Loucy (cell line): Measurements from ENCODE around the gene ARL4D.

Experiments
- H2AFZ ChIP-seq: fragments of 200-600 bp; sonication (generic); 2 replicates; pipeline ENCODE4 v1.6.0; 2016; ENCODE audit warnings: antibody characterized with exemption, mild to moderate bottlenecking, low read length, moderate library complexity
- H3F3A ChIP-seq: fragments of 200-600 bp; 2 replicates; pipeline ENCODE4 v1.6.0; 2016; ENCODE audit warnings: antibody characterized with exemption, low read depth, mild to moderate bottlenecking
- H3K27me3 ChIP-seq: fragments of 200-600 bp; sonication (generic); 2 replicates; pipeline ENCODE4 v1.6.1; 2014; ENCODE audit warnings: low read length, mild to moderate bottlenecking; ENCODE audit not compliant: insufficient read depth, poor library complexity, severe bottlenecking
- H3K36me3 ChIP-seq: fragments of 200-600 bp; sonication (generic); 2 replicates; pipeline ENCODE4 v1.6.1; 2016; ENCODE audit warnings: low read length; ENCODE audit not compliant: insufficient read depth
- H3K4me1 ChIP-seq: fragments of 200-600 bp; sonication (generic); 2 replicates; pipeline ENCODE4 v1.5.1; 2014; ENCODE audit warnings: low read length, mild to moderate bottlenecking; ENCODE audit not compliant: insufficient read depth, poor library complexity, severe bottlenecking
- H3K4me2 ChIP-seq: fragments of 200-600 bp; sonication (generic); 2 replicates; pipeline ENCODE4 v1.6.0; 2014; ENCODE audit warnings: antibody characterized with exemption, low read length, low read depth, mild to moderate bottlenecking; ENCODE audit not compliant: poor library complexity, severe bottlenecking
- H3K4me3 ChIP-seq: fragments of 200-600 bp; sonication (generic); 2 replicates; pipeline ENCODE4 v1.5.1; 2014; ENCODE audit warnings: low read length, mild to moderate bottlenecking, mixed read lengths; ENCODE audit not compliant: poor library complexity, severe bottlenecking
- H3K79me2 ChIP-seq: fragments of 200-600 bp; sonication (generic); 2 replicates; pipeline ENCODE4 v1.6.1; 2014; ENCODE audit warnings: low read length; ENCODE audit not compliant: insufficient read depth
- H3K9ac ChIP-seq: fragments of 200-600 bp; sonication (generic); 2 replicates; pipeline ENCODE4 v1.6.0; 2014; ENCODE audit warnings: mild to moderate bottlenecking, low read depth, low read length, moderate library complexity; ENCODE audit not compliant: poor library complexity, severe bottlenecking
- H3K9me2 ChIP-seq: fragments of 200-600 bp; sonication (generic); replicated peaks from 2 replicates; pipeline ENCODE4 v1.6.1; 2016; ENCODE audit warnings: low read depth, low read length, mixed read lengths
- H3K9me3 ChIP-seq: fragments of 200-600 bp; sonication (generic); 2 replicates; pipeline ENCODE4 v1.6.1; 2014; ENCODE audit warnings: mild to moderate bottlenecking, antibody characterized with exemption, low read length, low read depth; ENCODE audit not compliant: insufficient read depth
- H4K20me1 ChIP-seq: fragments of 200-600 bp; sonication (generic); 2 replicates; pipeline ENCODE4 v1.6.0; 2014; ENCODE audit warnings: antibody characterized with exemption, low read length, mild to moderate bottlenecking; ENCODE audit not compliant: insufficient read depth, poor library complexity, severe bottlenecking
- EZH2phosphoT487 ChIP-seq: fragments of 200-600 bp; IDR thresholded peaks from 2 replicates; pipeline ENCODE4 v1.6.1; 2018; ENCODE audit warnings: antibody characterized with exemption, mild to moderate bottlenecking, moderate library complexity, borderline replicate concordance
- TF ChIP-seq, protein P1 (sequence below): fragments of 200-600 bp; sonication (generic); conservative IDR thresholded peaks from 2 replicates; pipeline ENCODE4 v1.5.1; 2014; ENCODE audit warnings: mild to moderate bottlenecking, antibody characterized with exemption, low read length

ARL4D gene

DNA sequence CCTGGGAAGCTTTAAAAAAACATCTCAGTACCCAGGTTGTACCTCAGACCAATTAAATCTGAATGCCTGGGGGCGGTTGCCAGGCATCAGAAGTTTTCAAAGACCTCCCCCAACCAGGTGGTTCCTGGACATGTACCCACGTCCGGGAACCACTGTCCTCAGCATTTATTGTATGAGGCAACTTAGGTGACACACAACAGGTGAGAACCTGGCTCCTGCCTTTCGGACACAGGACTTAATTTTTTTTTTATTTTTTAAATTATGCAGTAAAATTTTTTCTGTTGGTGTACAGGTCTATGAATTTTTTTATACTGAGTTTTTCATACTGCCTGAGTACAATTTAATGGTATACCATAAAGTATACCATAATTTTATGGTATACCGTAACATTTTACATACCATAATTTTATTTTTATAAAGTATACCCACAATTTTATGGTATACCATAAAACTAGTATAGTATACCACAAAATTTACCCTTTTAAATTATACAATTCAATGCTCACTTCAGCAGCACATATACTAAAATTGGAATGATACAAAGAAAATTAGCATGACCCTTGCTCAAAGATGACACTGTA lies 46.3 kb downstream of the ARL4D start:
- Histone ChIP-seq H3K9me3 (no peaks in the 10 kb centered on the region), H3K4me2 (no peak overlapping the region), H3K9ac (no peak overlapping the region), H3K36me3 (no peaks in the 10 kb centered on the region), H3K79me2 (no peaks in the 10 kb centered on the region), H3K4me1 (no peaks in the 10 kb centered on the region), H3K4me3 (no peak overlapping the region), H3F3A (no peaks in the 10 kb centered on the region), H3K9me2 (no peaks in the 10 kb centered on the region), H4K20me1 (no peaks in the 10 kb centered on the region), H2AFZ (no peak overlapping the region), H3K27me3 (no peaks in the 10 kb centered on the region)
- TF ChIP-seq, protein P1, sequence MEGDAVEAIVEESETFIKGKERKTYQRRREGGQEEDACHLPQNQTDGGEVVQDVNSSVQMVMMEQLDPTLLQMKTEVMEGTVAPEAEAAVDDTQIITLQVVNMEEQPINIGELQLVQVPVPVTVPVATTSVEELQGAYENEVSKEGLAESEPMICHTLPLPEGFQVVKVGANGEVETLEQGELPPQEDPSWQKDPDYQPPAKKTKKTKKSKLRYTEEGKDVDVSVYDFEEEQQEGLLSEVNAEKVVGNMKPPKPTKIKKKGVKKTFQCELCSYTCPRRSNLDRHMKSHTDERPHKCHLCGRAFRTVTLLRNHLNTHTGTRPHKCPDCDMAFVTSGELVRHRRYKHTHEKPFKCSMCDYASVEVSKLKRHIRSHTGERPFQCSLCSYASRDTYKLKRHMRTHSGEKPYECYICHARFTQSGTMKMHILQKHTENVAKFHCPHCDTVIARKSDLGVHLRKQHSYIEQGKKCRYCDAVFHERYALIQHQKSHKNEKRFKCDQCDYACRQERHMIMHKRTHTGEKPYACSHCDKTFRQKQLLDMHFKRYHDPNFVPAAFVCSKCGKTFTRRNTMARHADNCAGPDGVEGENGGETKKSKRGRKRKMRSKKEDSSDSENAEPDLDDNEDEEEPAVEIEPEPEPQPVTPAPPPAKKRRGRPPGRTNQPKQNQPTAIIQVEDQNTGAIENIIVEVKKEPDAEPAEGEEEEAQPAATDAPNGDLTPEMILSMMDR = no peak
- TF ChIP-seq EZH2phosphoT487 = no peak

DNA sequence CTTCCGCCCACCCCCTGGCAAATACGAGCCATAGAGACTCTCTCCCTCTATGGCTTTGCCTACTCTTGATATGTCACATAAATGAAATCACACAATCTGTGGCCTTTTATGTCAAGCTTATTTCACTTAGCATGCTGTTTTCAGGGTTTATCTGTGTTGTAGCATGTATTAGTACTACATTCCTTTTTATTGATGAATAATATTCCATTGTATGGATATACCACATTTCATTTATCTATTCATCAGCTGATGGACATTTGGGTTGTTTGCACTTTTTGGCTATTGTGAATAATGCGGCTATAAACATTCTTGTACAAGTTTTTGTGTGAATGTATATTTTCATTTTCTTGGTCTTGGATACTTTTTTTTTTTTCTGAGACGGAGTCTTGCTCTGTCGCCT lies 48.0 kb downstream of the ARL4D start:
- Histone ChIP-seq H3K79me2 (no peaks in the 10 kb centered on the region), H3K4me2 (no peak overlapping the region), H3K9me2 (no peaks in the 10 kb centered on the region), H3K4me1 (no peaks in the 10 kb centered on the region), H3K4me3 (no peak overlapping the region), H3K36me3 (no peaks in the 10 kb centered on the region), H4K20me1 (no peaks in the 10 kb centered on the region), H3K9ac (no peak overlapping the region), H3K27me3 (no peaks in the 10 kb centered on the region), H3K9me3 (no peaks in the 10 kb centered on the region), H3F3A (no peaks in the 10 kb centered on the region), H2AFZ (no peak overlapping the region)
- TF ChIP-seq EZH2phosphoT487 = no peak
- TF ChIP-seq, protein P1 = no peak

DNA sequence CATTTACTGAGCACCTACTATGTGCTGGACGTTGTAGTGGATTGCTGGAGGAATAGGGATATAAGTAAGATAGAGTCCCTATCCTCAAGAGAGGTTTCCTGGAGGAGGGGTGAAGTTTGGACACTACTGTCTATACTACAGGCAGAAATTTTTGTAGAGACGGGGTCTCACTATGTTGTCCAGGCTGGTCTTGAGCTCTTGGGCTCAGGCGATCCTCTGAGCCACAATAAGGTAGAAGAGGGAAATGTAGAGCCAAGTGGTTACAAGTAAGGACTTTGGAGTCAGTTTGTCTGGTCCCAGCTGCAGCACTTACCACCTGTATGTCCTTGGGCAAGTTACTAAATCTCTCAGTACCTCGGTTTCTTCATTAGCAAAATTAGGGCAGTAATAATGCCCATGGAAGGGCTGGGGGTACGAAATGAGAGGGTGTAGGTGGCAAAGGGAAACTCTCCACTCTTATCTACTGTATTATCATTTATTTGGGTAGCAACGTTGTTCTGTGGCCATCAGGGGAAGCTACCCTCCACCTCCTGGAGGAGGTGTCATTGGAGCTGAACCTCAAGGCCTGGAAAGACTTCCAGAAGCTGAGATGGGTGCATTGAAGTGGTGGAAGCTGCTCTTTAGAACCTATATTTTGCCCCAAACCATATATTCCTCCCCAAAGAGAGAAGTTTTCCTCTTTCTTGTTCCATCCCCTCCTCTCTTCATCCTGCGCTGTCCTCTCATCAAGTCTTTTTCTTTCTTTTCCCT lies 50.1 kb downstream of the ARL4D start:
- Histone ChIP-seq H3K27me3 (no peaks in the 10 kb centered on the region), H3K4me3 (no peak overlapping the region), H3K36me3 (no peaks in the 10 kb centered on the region), H3K79me2 (no peaks in the 10 kb centered on the region), H4K20me1 (no peaks in the 10 kb centered on the region), H3K4me1 (no peaks in the 10 kb centered on the region), H3K9ac (no peak overlapping the region), H3K9me2 (no peaks in the 10 kb centered on the region), H3K4me2 (no peak overlapping the region), H3F3A (no peaks in the 10 kb centered on the region), H2AFZ (no peak overlapping the region), H3K9me3 (no peaks in the 10 kb centered on the region)
- no peak for TF ChIP-seq EZH2phosphoT487
- TF ChIP-seq, protein P1 = no peak
